Mesothelial cell of epicardium (in vitro differentiated cells): Measurements from ENCODE around the gene HGF. TPM values are rescaled to one million over a fixed set of nuclear protein-coding genes. Genes with fewer than 3 reads are reported as not detected.

ENCODE experiments used
- DNase-seq, 2 experiments: peaks; one replicate each; pipeline ENCODE4 v3.0.0; 2021; ENCODE audit warnings: low spot score in 2 of 2; ENCODE audit not compliant: unreplicated experiment in 2 of 2
- H3K27ac Mint-ChIP-seq: 2 replicates; pipeline ENCODE4 v1.8.0; 2021; ENCODE audit warnings: mixed read lengths
- H3K27me3 Mint-ChIP-seq: 2 replicates; pipeline ENCODE4 v1.8.0; 2021; ENCODE audit warnings: low read depth, mixed read lengths
- H3K36me3 Mint-ChIP-seq: 2 replicates; pipeline ENCODE4 v1.8.0; 2021; ENCODE audit warnings: mixed read lengths
- H3K4me1 Mint-ChIP-seq: 2 replicates; pipeline ENCODE4 v1.8.0; 2021; ENCODE audit warnings: mixed read lengths
- H3K4me3 Mint-ChIP-seq: 2 replicates; pipeline ENCODE4 v1.8.0; 2021; ENCODE audit warnings: mild to moderate bottlenecking, moderate library complexity, mixed read lengths
- H3K9me3 Mint-ChIP-seq: 2 replicates; pipeline ENCODE4 v1.8.0; 2021; ENCODE audit warnings: mixed read lengths
- CTCF ChIP-seq: fragments of 200-600 bp; sonication (generic); IDR thresholded peaks from one replicate; pipeline ENCODE4 v1.5.0; 2021; ENCODE audit warnings: antibody characterized with exemption; ENCODE audit not compliant: unreplicated experiment
- total RNA-seq: library from RNA; stranded (reverse); gene quantifications from 3 replicates; pipeline ENCODE4 v1.2.1, GENCODE V29; 2021

HGF gene
- total RNA-seq, 1 donor from 2014 or later: 15.1 TPM

DNA sequence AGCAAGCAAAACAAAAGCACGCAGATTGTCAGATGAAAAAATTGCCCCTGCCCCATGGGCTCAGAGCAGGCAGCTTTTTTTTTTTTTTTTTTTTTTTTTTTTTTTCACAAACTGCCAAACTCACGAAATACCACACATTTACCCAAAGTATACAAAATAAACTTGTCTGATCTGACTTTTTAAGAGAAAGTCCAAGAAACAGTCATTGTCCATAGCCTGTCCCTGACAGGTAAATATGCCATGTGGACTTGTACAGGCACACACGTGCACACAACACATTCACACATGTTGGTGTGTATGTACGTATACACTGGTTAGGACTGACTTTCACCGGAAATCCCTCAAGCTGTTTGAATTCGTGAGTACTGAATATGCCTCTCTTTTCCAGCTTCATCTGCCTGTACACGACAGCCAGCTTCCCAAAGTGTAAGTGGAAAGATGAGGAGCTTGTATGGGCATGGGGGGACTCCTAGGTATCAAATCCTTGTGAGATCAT, 929 bp upstream of the HGF start:
- Mint-ChIP-seq H3K27me3 (no peaks in the 10 kb centered on the region), H3K36me3 (no peaks in the 10 kb centered on the region), H3K4me3 (no peak overlapping the region), H3K4me1 (peaks cover 49% of the 10 kb centered on the region), H3K9me3 (no peaks in the 10 kb centered on the region), H3K27ac (peak overlapping the region; percentile 80)
- DNase-seq: no peak
- TF ChIP-seq CTCF: no peak

DNA sequence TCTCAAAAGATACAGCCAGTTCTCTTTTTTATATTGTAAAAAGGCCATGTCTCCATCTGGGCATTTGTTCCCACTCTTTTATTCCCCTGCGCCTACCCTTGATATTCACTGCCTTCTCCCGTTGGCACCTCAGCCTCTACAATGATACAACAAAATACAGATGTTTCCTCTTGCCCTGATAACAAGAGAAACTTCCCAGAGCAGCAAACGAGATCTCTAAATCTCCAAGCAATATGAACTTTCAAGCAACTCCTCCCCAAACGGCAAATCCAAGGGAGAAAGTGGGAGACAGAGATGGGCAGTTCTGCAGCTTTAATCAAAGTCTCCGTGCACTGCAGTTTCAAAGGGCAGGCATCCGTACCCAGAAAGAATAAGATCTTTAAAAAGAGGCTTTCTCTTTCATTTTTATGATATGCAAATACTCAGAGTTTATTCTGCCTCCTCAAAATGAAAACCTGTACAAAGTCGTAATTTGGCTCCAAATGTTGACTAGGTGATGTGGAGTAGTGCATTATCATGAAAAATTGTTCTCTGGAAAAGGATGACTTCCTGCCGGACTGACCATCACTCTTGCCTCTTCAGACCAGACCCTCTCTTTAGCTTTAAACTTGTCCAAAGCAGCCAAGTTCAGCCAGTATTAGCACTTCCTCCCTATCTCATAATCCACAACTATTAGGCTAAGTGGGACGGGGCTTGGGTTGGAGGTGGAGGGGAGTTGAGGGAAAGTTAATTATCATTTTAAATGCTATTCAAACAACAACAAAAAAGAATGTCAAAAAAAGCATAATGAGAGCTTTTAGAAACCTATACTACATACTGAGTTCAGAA, 682 bp downstream of the HGF start:
- DNase-seq: no peak
- Mint-ChIP-seq H3K4me3 (peak overlapping the region; percentile 63), H3K9me3 (no peaks in the 10 kb centered on the region)

GRCh38 chr7:81767926-81768325, 1.9 kb downstream of the HGF start:
- Mint-ChIP-seq H3K9me3 (no peaks in the 10 kb centered on the region), H3K4me3 (peak overlapping the region; percentile 63), H3K4me1 (peaks cover 59% of the 10 kb centered on the region), H3K36me3 (no peaks in the 10 kb centered on the region), H3K27ac (no peak overlapping the region), H3K27me3 (no peaks in the 10 kb centered on the region)
- TF ChIP-seq CTCF: no peak
- DNase-seq: no peak

More for the DNA sequence above, 682 bp downstream of the HGF start:
- Mint-ChIP-seq H3K27me3 (no peaks in the 10 kb centered on the region), H3K4me1 (peaks cover 54% of the 10 kb centered on the region), H3K27ac (peak overlapping the region; percentile 64), H3K36me3 (no peaks in the 10 kb centered on the region)
- no peak for TF ChIP-seq CTCF

GRCh38 chr7:81761821-81762220, 8.0 kb downstream of the HGF start:
- H3K36me3 Mint-ChIP-seq: no peaks in the 10 kb centered on the region
- no peak for DNase-seq
- H3K27ac Mint-ChIP-seq: no peak overlapping the region
- H3K9me3 Mint-ChIP-seq: no peaks in the 10 kb centered on the region
- TF ChIP-seq CTCF: no peak
- H3K4me1 Mint-ChIP-seq: peaks cover 38% of the 10 kb centered on the region
- H3K27me3 Mint-ChIP-seq: no peaks in the 10 kb centered on the region
- no peak overlapping the region for H3K4me3 Mint-ChIP-seq

DNA sequence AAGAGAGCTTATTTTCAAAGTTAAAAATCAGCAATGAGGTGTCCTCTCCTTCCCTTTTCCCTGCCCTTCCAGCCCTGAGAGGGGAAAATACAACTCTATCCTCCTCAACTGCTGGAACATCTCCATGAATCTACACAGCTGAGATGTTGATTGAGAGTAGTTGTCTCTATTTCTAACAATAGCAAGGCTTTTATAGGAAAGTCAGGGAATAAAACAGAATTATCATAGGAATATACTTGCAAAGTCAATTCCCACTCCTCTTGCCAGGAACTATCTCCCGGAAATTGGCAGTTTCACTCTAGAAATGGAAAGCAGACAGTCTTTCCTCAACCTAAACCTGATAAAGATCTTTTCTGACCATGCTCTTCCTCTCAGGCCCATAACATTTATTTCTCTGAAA, 8.8 kb downstream of the HGF start:
- H3K4me1 Mint-ChIP-seq: peaks cover 33% of the 10 kb centered on the region
- DNase-seq: no peak
- no peak for TF ChIP-seq CTCF
- H3K27me3 Mint-ChIP-seq: no peaks in the 10 kb centered on the region
- peaks cover 5% of the 10 kb centered on the region for H3K36me3 Mint-ChIP-seq
- no peaks in the 10 kb centered on the region for H3K9me3 Mint-ChIP-seq
- H3K27ac Mint-ChIP-seq: no peak overlapping the region
- no peak overlapping the region for H3K4me3 Mint-ChIP-seq
